HepG2 (cell line): ENCODE measurements around the gene MYOM1.

Source experiments
- ATF2 ChIP-seq: sonication (generic); formaldehyde crosslinking; IDR thresholded peaks from 2 replicates; pipeline ENCODE4 v1.4.0; 2020; ENCODE audit warnings: missing genetic modification reagents
- CTCF ChIP-seq: sonication (generic); formaldehyde crosslinking; IDR thresholded peaks from 2 replicates; pipeline ENCODE4 v1.5.0; 2020; ENCODE audit warnings: mild to moderate bottlenecking, missing genetic modification reagents, moderate library complexity
- FOSL2 ChIP-seq: sonication (generic); formaldehyde crosslinking; IDR thresholded peaks from 2 replicates; pipeline ENCODE4 v1.4.0; 2020; ENCODE audit warnings: missing genetic modification reagents
- HDAC6 ChIP-seq: fragments of 200-600 bp; sonication (generic); IDR thresholded peaks from 2 replicates; pipeline ENCODE4 v1.7.0; 2017; ENCODE audit warnings: mild to moderate bottlenecking, antibody characterized with exemption, low read length, low read depth
- HNF4A ChIP-seq: sonication (generic); formaldehyde crosslinking; IDR thresholded peaks from 2 replicates; pipeline ENCODE4 v1.4.0; 2020; ENCODE audit warnings: missing genetic modification reagents
- MAX ChIP-seq: IDR thresholded peaks from 2 replicates; pipeline ENCODE4 v1.6.1; 2012; ENCODE audit warnings: inconsistent platforms
- NBN ChIP-seq: fragments of 450-650 bp; conservative IDR thresholded peaks from 2 replicates; pipeline ENCODE4 v1.6.1; 2017
- TBP ChIP-seq: sonication (generic); formaldehyde crosslinking; IDR thresholded peaks from 2 replicates; pipeline ENCODE4 v1.5.0; 2020; ENCODE audit warnings: missing genetic modification reagents
- ZKSCAN5 ChIP-seq: sonication (generic); formaldehyde crosslinking; IDR thresholded peaks from 2 replicates; pipeline ENCODE4 v1.5.1; 2020; ENCODE audit warnings: mild to moderate bottlenecking, missing genetic modification reagents
- ZKSCAN8 ChIP-seq: IDR thresholded peaks from 2 replicates; pipeline ENCODE4 v1.6.1; 2016; ENCODE audit warnings: borderline replicate concordance, missing genetic modification reagents, missing compliant biosample characterization
- ZNF335 ChIP-seq: sonication (generic); formaldehyde crosslinking; IDR thresholded peaks from 2 replicates; pipeline ENCODE4 v1.4.0; 2020; ENCODE audit warnings: missing genetic modification reagents

GRCh38 chr18:3151399-3152264, 68.1 kb downstream of the MYOM1 start:
- no peak for TF ChIP-seq HDAC6
- no peak for TF ChIP-seq ZNF335 (CRISPR knock-in tag)
- no peak for TF ChIP-seq NBN
- no peak for TF ChIP-seq ZKSCAN5 (CRISPR knock-in tag)
- no peak for TF ChIP-seq FOSL2 (CRISPR knock-in tag)
- TF ChIP-seq ATF2 (CRISPR knock-in tag), result no peak
- no peak for TF ChIP-seq HNF4A (CRISPR knock-in tag)
- no peak for TF ChIP-seq TBP (CRISPR knock-in tag)
- TF ChIP-seq MAX, result no peak
- TF ChIP-seq CTCF, result peak; percentile 63
- TF ChIP-seq ZKSCAN8 (CRISPR knock-in tag), result no peak
